PC-9 (cell line): Measurements from ENCODE around the gene TSPAN18. TPM values are rescaled to one million over a fixed set of nuclear protein-coding genes. Genes with fewer than 3 reads are reported as not detected.

ENCODE experiments used
- BruUV-seq: library from RNA; stranded (reverse); fragments of 400-500 nt; replicated peaks from 2 replicates; lab custom pipeline; 2021; lab: Mats Ljungman, UMichigan
- CTCF ChIA-PET: fragments of 300-600 bp; sonication (Branson Sonifier 250); formaldehyde crosslinking; loops from one replicate; lab custom pipeline; 2022; ENCODE audit warnings: antibody characterized with exemption; lab: Charles Lee
- POLR2A ChIA-PET: fragments of 300-600 bp; sonication (Branson Sonifier 250); formaldehyde crosslinking; loops from one replicate; lab custom pipeline; 2022; ENCODE audit warnings: antibody characterized with exemption; ENCODE audit not compliant: unreplicated experiment; lab: Charles Lee
- DNase-seq, 2 experiments: peaks; one replicate each; pipeline versions ENCODE4 v3.0.0 to v3.0.0-alpha.2; 2015 to 2022; ENCODE audit warnings: mixed read lengths in 1 of 2
- H2AFZ ChIP-seq: fragments of 200-600 bp; sonication (generic); 2 replicates; pipeline ENCODE4 v1.8.1; 2017; ENCODE audit warnings: antibody characterized with exemption
- H3F3A ChIP-seq: fragments of 200-600 bp; sonication (generic); 2 replicates; pipeline ENCODE4 v1.8.1; 2017; ENCODE audit warnings: antibody characterized with exemption, mild to moderate bottlenecking, low read depth; ENCODE audit not compliant: insufficient read depth
- H3K27ac ChIP-seq: fragments of 200-600 bp; sonication (generic); 2 replicates; pipeline ENCODE4 v1.6.1; 2016; ENCODE audit warnings: mixed run types
- H3K27me3 ChIP-seq: fragments of 200-600 bp; sonication (generic); 2 replicates; pipeline ENCODE4 v1.6.1; 2016; ENCODE audit warnings: low read depth, mixed run types; ENCODE audit not compliant: insufficient read depth
- H3K36me3 ChIP-seq: fragments of 200-600 bp; sonication (generic); 2 replicates; pipeline ENCODE4 v1.6.1; 2016; ENCODE audit warnings: low read depth, mixed run types
- H3K4me1 ChIP-seq: fragments of 200-600 bp; sonication (generic); replicated peaks from 2 replicates; pipeline ENCODE4 v1.6.1; 2016; ENCODE audit warnings: mixed run types; ENCODE audit not compliant: insufficient read depth
- H3K4me2 ChIP-seq: fragments of 200-600 bp; sonication (generic); 2 replicates; pipeline ENCODE4 v1.6.1; 2017; ENCODE audit warnings: mixed run types
- H3K4me3 ChIP-seq: fragments of 200-600 bp; sonication (generic); 2 replicates; pipeline ENCODE4 v1.6.1; 2016; ENCODE audit warnings: mixed run types
- H3K79me2 ChIP-seq: fragments of 200-600 bp; sonication (generic); 2 replicates; pipeline ENCODE4 v1.6.1; 2017; ENCODE audit warnings: low read depth, mixed run types
- H3K9me2 ChIP-seq: fragments of 200-600 bp; sonication (generic); 2 replicates; pipeline ENCODE4 v1.8.1; 2017; ENCODE audit warnings: mild to moderate bottlenecking; ENCODE audit not compliant: insufficient read depth
- H3K9me3 ChIP-seq: fragments of 200-600 bp; sonication (generic); 2 replicates; pipeline ENCODE4 v1.8.1; 2016; ENCODE audit warnings: low read depth; ENCODE audit not compliant: insufficient read depth
- H4K20me1 ChIP-seq: fragments of 200-600 bp; sonication (generic); 2 replicates; pipeline ENCODE4 v1.8.1; 2017; ENCODE audit not compliant: insufficient read depth
- CTCF ChIP-seq: fragments of 200-600 bp; sonication (generic); conservative IDR thresholded peaks from 2 replicates; pipeline ENCODE4 v1.6.1; 2017; ENCODE audit warnings: mixed run types, antibody characterized with exemption, mild to moderate bottlenecking, moderate library complexity
- EZH2 ChIP-seq: fragments of 200-600 bp; sonication (generic); IDR thresholded peaks from 2 replicates; pipeline ENCODE4 v1.8.0; 2017; ENCODE audit warnings: antibody characterized with exemption, low read depth
- intact Hi-C: fragments of 100-400 bp; cut with micrococcal nuclease; formaldehyde crosslinking; loops from one replicate; pipeline ENCODE4 v1.10.0; 2022; ENCODE audit not compliant: unreplicated experiment
- total RNA-seq: library from RNA; stranded (reverse); gene quantifications from 2 replicates; pipeline ENCODE4 v1.2.3, GENCODE V29; 2021

Gene TSPAN18
- total RNA-seq, 1 experiment from 2014 or later: not detected

GRCh38 chr11:44733877-44734276, 7.1 kb downstream of the TSPAN18 start:
- no peak overlapping the region for H2AFZ ChIP-seq
- H3K27ac ChIP-seq: no peak overlapping the region
- no peak overlapping the region for H3K4me2 ChIP-seq
- H3K79me2 ChIP-seq: no peaks in the 10 kb centered on the region
- H3K9me3 ChIP-seq: no peaks in the 10 kb centered on the region
- peaks cover 56% of the 10 kb centered on the region for H3K27me3 ChIP-seq
- TF ChIP-seq CTCF (no peak), EZH2 (no peak)
- no peaks in the 10 kb centered on the region for H4K20me1 ChIP-seq
- no peaks in the 10 kb centered on the region for H3K4me1 ChIP-seq
- no peaks in the 10 kb centered on the region for H3F3A ChIP-seq
- no peaks in the 10 kb centered on the region for H3K9me2 ChIP-seq
- no peak overlapping the region for H3K4me3 ChIP-seq
- CTCF ChIA-PET: no interaction called here
- DNase-seq: no peak
- no peaks in the 10 kb centered on the region for H3K36me3 ChIP-seq
- BruUV-seq: no TSS peak
- intact Hi-C loops: no loop called here
- POLR2A ChIA-PET: no interaction called here

- no peak overlapping the region for H3K27ac ChIP-seq
- no TSS peak for BruUV-seq
These were observed 8.2 kb downstream of the TSPAN18 start for GRCh38 chr11:44734843-44735381.

GRCh38 chr11:44736791-44737190, 10.0 kb downstream of the TSPAN18 start:
- intact Hi-C loops: no loop called here
- no TSS peak for BruUV-seq
- Histone ChIP-seq H3K4me2 (no peak overlapping the region), H3K4me1 (no peaks in the 10 kb centered on the region), H3K9me3 (no peaks in the 10 kb centered on the region), H4K20me1 (no peaks in the 10 kb centered on the region), H3K36me3 (no peaks in the 10 kb centered on the region), H3K9me2 (no peaks in the 10 kb centered on the region), H3F3A (no peaks in the 10 kb centered on the region), H2AFZ (no peak overlapping the region), H3K27ac (no peak overlapping the region), H3K27me3 (peaks cover 73% of the 10 kb centered on the region), H3K4me3 (no peak overlapping the region), H3K79me2 (no peaks in the 10 kb centered on the region)
- DNase-seq: no peak
- TF ChIP-seq EZH2 (no peak), CTCF (no peak)
- ChIA-PET POLR2A (interaction anchor here (0.6 kb wide), 1 partner anchor 173 kb away, joined by 4 read pairs; no protein-coding TSS in a partner anchor), CTCF (no interaction called here)

More at GRCh38 chr11:44734843-44735381, 8.2 kb downstream of the TSPAN18 start:
- ChIA-PET POLR2A (no interaction called here), CTCF (no interaction called here)
- H3K9me3 ChIP-seq: no peaks in the 10 kb centered on the region
- intact Hi-C loops: no loop called here
- no peaks in the 10 kb centered on the region for H4K20me1 ChIP-seq
- no peak overlapping the region for H2AFZ ChIP-seq
- no peaks in the 10 kb centered on the region for H3K36me3 ChIP-seq
- no peaks in the 10 kb centered on the region for H3K79me2 ChIP-seq
- no peak for DNase-seq
- H3F3A ChIP-seq: no peaks in the 10 kb centered on the region
- no peak overlapping the region for H3K4me2 ChIP-seq
- H3K27me3 ChIP-seq: peaks cover 59% of the 10 kb centered on the region
- TF ChIP-seq CTCF (no peak), EZH2 (no peak)
- H3K4me3 ChIP-seq: no peak overlapping the region
- no peaks in the 10 kb centered on the region for H3K9me2 ChIP-seq
- H3K4me1 ChIP-seq: no peaks in the 10 kb centered on the region
